ENCODE measurements around the gene KLHL21. TPM values are rescaled to one million over a fixed set of nuclear protein-coding genes. Genes with fewer than 3 reads are reported as not detected.
A peak's percentile ranks its signal among the peaks of the same experiment; 100 is the strongest.

The KLHL21 gene
- total RNA-seq, 1 experiment from 2014 or later: 32.0 TPM

DNA sequence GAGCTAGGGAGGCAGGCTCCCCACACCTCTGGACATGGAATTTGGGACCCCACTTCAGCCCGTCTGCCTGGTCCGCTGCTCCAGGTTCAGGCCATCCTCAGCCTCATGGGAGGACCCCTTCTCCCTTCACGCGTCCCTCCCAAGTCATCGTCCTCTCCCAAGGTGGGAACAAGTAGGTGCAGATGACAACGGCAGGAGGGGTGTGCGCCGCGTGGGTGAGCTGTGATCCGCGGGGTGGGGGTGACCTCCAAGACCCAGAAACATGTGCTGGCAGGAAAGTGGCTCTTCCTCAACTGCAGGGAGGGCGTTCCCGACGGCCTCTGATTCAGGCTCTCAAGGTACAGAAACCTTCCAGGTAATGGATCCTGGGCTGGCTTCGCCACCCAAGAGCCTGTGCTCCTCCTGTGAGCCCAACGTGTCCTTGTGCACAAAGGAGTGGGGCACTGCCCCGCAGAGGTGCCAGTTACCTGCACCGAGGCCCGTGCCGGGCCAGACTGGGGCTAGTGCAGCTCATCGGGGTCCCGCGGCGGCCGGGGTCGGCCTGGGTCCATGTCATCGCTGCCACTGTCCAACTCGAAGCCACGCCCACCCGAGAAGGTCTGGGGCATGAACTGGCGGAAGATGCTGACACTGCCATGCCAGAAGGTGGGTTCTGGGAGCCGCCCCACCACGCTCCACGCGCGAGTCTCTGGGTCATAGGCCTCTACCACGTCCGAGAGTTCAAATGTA, 9.6 kb downstream of the KLHL21 start:
- no peak for DNase-seq
- Histone ChIP-seq H3K9me3 (no peaks in the 10 kb centered on the region), H3K27me3 (no peaks in the 10 kb centered on the region), H3K4me3 (no peak overlapping the region), H3K36me3 (peaks cover 41% of the 10 kb centered on the region)

DNA sequence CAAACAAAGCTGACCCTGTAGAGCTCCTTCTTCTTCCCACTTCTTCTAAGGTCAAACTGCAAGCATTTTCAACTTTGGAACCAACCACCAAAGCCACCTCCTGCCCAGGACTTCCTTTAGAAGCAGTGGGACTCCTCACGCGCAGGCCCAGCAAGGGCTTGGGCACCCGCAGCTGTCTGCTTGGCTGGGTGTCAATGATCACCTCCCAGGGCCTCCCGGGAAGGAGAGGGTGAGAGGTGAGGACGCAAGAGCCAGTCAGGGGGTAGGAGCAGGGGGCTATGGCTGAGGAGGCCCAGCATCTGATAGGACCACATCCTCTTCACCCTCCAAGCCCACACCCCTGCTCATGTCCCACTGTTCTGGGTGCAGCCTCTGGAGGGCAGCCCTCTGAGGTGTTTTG, 10.2 kb downstream of the KLHL21 start:
- no peaks in the 10 kb centered on the region for H3K9me3 ChIP-seq
- H3K27me3 ChIP-seq: no peaks in the 10 kb centered on the region
- no peak overlapping the region for H3K4me3 ChIP-seq
- H3K36me3 ChIP-seq: peaks cover 40% of the 10 kb centered on the region
- DNase-seq: no peak

- no peaks in the 10 kb centered on the region for H3K27me3 ChIP-seq
- no peak for DNase-seq
- no peaks in the 10 kb centered on the region for H3K9me3 ChIP-seq
- peaks cover 33% of the 10 kb centered on the region for H3K36me3 ChIP-seq
- no peak overlapping the region for H3K4me3 ChIP-seq
Measured at GRCh38 chr1:6591644-6592043, 11.0 kb downstream of the KLHL21 start.

DNA sequence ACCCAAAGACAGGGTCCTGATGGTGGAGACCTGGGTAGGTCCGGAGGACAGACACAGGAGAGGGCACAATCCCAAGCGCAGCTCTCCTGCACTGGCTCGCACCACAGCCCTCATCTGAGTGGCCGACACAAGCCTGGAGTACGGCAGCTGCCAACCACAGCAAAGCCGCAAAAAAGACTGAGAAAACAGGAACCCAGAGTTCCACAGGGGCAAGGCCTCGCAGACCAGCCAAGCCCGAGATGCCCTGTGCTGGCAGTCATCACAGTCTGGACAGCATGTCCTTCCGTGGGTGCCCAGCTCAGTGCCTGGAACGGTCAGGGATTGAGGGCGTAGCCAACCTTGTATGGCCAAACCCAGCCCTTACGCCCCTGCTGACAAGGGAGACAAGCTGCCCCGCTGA, 11.4 kb downstream of the KLHL21 start:
- no peak for DNase-seq
- Histone ChIP-seq H3K9me3 (no peaks in the 10 kb centered on the region), H3K36me3 (peaks cover 28% of the 10 kb centered on the region), H3K27me3 (no peaks in the 10 kb centered on the region), H3K4me3 (no peak overlapping the region)

- no peak for DNase-seq
- Histone ChIP-seq H3K9me3 (no peaks in the 10 kb centered on the region), H3K27me3 (no peaks in the 10 kb centered on the region), H3K4me3 (no peak overlapping the region), H3K36me3 (peaks cover 20% of the 10 kb centered on the region)
Measured at GRCh38 chr1:6590046-6590445, 12.6 kb downstream of the KLHL21 start.

DNA sequence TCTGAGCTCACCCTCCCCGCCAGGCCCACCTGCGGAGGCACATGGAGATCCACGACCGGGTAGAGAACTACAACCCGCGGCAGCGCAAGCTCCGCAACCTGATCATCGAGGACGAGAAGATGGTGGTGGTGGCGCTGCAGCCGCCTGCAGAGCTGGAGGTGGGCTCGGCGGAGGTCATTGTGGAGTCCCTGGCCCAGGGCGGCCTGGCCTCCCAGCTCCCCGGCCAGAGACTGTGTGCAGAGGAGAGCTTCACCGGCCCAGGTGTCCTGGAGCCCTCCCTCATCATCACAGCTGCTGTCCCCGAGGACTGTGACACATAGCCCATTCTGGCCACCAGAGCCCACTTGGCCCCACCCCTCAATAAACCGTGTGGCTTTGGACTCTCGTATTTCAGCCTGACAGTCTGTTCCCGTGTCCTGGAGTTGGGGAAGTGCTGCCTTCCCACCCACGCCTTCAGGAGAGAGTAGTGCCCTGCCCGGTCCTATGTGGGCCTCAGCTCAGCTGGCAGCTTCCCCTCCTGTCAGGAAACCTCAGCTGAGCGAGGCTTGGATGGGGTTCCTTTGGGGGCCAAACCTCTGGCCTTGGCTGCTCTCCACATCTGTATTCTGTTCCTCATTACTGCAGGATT, 13.7 kb downstream of the KLHL21 start:
- Histone ChIP-seq H3K9me3 (no peaks in the 10 kb centered on the region), H3K36me3 (peaks cover 20% of the 10 kb centered on the region), H3K4me3 (no peak overlapping the region), H3K27me3 (no peaks in the 10 kb centered on the region)
- no peak for DNase-seq

GRCh38 chr1:6588128-6588892, 14.4 kb downstream of the KLHL21 start:
- no peaks in the 10 kb centered on the region for H3K9me3 ChIP-seq
- H3K36me3 ChIP-seq: peaks cover 16% of the 10 kb centered on the region
- no peak for DNase-seq
- H3K4me3 ChIP-seq: no peak overlapping the region
- H3K27me3 ChIP-seq: no peaks in the 10 kb centered on the region

DNA sequence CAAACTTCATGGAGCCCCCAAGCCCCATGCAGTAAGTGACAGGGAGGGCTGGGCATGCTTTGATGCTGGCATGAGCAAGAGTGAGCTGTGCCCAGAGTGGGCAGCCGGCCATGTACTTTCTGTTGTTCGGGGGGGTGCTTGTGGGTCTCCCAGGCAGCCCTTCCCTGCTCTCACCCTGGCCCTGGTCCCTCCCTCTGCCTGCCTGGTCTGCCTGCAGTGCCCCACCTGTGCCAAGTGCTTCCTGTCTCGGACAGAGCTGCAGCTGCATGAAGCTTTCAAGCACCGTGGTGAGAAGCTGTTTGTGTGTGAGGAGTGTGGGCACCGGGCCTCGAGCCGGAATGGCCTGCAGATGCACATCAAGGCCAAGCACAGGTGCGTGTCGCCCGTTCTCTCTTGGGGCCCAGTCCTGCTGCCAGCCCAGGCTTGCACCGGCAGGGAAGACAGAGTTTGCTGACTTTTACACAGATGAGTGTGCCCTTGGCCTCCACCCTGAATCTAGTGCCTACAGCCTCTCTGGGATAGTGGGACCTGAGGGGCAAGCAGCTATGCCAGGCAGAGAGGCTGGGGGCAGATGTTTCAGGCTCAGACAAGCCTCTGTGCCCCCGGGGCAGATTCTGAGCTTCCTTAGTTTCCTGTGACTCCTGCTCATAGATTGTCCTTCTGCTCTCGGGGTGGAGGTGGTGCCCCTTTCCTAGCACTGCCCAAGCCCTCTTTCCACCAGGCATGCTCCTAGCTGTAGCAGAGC, 15.2 kb downstream of the KLHL21 start:
- Histone ChIP-seq H3K36me3 (peaks cover 9% of the 10 kb centered on the region), H3K27me3 (no peaks in the 10 kb centered on the region), H3K9me3 (no peaks in the 10 kb centered on the region), H3K4me3 (no peak overlapping the region)
- DNase-seq: peak; percentile 62

DNA sequence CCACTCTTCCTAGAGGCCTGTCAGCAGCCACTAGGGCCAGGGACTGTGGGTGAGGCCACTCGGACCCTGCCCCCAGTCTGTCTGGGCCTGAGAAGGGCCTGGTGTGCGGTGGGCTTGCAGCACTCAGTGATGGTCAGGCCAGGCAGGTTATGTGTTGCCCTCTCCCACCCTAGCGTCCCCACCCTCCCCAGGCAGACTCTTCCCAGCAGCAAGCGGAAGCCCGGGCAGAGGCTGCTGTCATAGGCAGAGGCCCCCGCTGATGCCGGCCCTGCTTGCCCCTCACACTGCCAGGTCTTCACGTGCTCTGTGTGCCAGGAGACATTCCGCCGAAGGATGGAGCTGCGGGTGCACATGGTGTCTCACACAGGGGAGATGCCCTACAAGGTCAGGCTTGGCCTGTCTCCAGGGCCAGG, 16.3 kb downstream of the KLHL21 start:
- no peaks in the 10 kb centered on the region for H3K27me3 ChIP-seq
- no peaks in the 10 kb centered on the region for H3K9me3 ChIP-seq
- H3K4me3 ChIP-seq: no peak overlapping the region
- no peak for DNase-seq
- peaks cover 4% of the 10 kb centered on the region for H3K36me3 ChIP-seq

DNA sequence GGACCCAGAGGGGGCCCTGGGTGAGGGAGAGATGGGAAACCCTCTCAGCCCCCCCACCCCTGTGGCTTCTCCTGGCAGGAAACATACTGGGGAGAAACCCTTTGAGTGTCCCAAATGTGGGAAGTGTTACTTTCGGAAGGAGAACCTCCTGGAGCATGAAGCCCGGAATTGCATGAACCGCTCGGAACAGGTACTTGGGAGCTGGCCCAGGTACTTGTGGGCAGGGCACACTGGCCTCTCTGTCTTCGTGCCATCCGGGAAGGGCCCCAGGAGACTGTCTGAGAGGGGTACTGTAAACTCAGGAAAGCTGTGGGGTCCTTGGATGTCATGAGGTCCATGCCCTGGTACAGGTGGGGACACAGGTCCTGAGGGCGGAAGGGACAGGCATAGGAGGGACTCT, 16.8 kb downstream of the KLHL21 start:
- no peak for DNase-seq
- H3K9me3 ChIP-seq: no peaks in the 10 kb centered on the region
- H3K27me3 ChIP-seq: no peaks in the 10 kb centered on the region
- peaks cover 4% of the 10 kb centered on the region for H3K36me3 ChIP-seq
- no peak overlapping the region for H3K4me3 ChIP-seq

- Histone ChIP-seq H3K4me3 (no peak overlapping the region), H3K9me3 (no peaks in the 10 kb centered on the region), H3K36me3 (peaks cover 4% of the 10 kb centered on the region), H3K27me3 (no peaks in the 10 kb centered on the region)
- DNase-seq: no peak
Measured at GRCh38 chr1:6585081-6585722, 17.5 kb downstream of the KLHL21 start.

DNA sequence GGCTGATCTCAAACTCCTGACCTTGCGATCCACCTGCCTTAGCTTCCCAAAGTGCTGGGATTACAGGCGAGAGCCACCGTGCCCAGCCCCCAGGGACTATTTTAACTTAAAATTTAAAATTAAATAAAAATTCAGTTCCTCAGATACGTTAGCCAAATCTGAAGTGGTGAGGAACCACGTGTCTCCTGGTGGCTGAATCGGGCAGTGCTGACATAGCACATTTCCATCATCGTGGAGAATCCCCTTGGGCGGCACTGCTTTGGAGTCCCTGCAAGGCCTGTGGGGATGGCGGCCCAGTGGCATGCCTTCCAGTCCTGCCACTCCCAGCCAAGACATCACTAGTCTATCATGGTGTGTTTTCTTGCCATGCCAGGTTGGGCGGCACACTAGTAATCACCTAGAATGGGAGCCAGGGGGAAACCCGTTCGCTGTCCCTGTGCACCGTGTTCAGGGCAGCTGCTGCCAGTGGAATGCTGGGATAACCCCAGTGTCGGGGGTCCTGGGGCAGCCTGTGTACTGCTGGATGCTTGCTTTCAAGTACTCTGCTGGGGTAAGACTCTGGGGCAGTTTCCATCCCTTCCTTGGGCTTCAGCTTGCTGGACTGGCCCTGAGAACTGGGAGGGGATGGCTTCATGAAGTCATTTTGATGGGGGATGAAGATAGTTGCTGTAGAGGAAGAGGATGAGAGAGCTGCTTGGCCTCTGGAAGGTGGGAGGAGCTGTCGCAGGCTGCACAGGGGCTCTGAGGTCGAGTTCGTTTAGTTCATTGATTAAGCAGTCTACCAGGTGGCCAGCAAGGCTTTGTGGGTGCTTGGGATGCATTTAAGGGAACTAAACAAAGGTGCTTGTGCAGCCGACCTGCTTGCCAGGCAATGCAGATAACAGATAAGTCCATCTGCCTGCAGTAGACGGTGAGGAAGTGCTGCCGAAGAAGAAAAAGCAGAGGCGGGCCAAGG, 18.3 kb downstream of the KLHL21 start:
- no peak for DNase-seq
- no peaks in the 10 kb centered on the region for H3K27me3 ChIP-seq

GRCh38 chr1:6582370-6582769, 20.3 kb downstream of the KLHL21 start:
- Histone ChIP-seq H3K36me3 (no peaks in the 10 kb centered on the region), H3K9me3 (no peaks in the 10 kb centered on the region), H3K27me3 (no peaks in the 10 kb centered on the region), H3K4me3 (no peak overlapping the region)
- no peak for DNase-seq

More for the DNA sequence above, 18.3 kb downstream of the KLHL21 start:
- Histone ChIP-seq H3K36me3 (peaks cover 4% of the 10 kb centered on the region; the same call in 1 of the 2 replicates), H3K4me3 (no peak overlapping the region), H3K9me3 (no peaks in the 10 kb centered on the region)

DNA sequence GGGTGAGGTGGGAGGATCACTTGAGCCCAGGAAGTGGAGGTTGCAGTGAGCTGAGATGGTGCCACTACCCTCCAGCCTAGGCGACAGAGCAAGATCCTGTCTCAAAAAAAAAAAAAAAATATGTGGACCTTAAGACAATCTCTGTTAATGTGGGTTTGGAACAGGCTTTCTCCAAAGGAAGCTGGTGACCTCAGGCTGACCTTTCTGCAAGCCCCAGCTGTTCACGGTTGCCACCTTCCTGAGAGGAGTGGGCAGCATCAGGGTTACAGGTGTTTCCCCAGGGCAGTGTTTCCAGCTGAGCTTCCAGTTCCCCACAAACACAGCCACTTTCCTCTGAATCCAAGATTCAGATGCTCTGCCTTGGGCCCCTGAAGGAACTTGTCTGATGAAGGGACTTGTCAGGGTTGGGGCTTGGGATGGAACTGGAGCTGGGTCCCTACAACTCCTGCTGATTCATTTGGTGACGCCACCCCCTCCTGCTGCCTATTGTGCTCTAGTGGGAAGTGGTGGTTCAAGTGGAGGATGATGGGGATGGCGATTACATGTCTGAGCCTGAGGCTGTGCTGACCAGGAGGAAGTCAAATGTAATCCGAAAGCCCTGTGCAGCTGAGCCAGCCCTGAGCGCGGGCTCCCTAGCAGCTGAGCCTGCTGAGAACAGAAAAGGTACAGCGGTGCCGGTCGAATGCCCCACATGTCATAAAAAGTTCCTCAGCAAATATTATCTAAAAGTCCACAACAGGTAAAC, 20.9 kb downstream of the KLHL21 start:
- H3K4me3 ChIP-seq: no peak overlapping the region
- no peaks in the 10 kb centered on the region for H3K9me3 ChIP-seq
- H3K27me3 ChIP-seq: no peaks in the 10 kb centered on the region
- no peak for DNase-seq
- no peaks in the 10 kb centered on the region for H3K36me3 ChIP-seq
